Activated B cell treated with CpG ODN at 0.5 μM for 24 hours (primary cell): ENCODE data around the gene SCARF2. TPM values are rescaled to one million over a fixed set of nuclear protein-coding genes. Genes with fewer than 3 reads are reported as not detected.

Experiments used
- ATAC-seq: fragments of 200-7000 bp; cut with Tn5 transposase; one replicate; pipeline ENCODE4 v1.10.0; 2021; ENCODE audit warnings: low read depth, mild to moderate bottlenecking, moderate library complexity
- CTCF ChIA-PET: fragments of 350-600 bp; sonication (Branson Sonifier 250); formaldehyde crosslinking; loops from one replicate; lab custom pipeline; 2021; ENCODE audit warnings: antibody characterized with exemption; lab: Charles Lee
- POLR2A ChIA-PET: fragments of 350-600 bp; sonication (Branson Sonifier 250); formaldehyde crosslinking; loops from one replicate; lab custom pipeline; 2021; ENCODE audit warnings: antibody characterized with exemption; lab: Charles Lee
- DNase-seq: peaks from one replicate; pipeline ENCODE4 v3.0.0; 2022
- H3K27ac Mint-ChIP-seq: one replicate; pipeline ENCODE4 v1.8.0; 2020; ENCODE audit warnings: mixed read lengths
- H3K27me3 Mint-ChIP-seq: one replicate; pipeline ENCODE4 v1.8.0; 2021; ENCODE audit warnings: mixed read lengths
- H3K36me3 Mint-ChIP-seq: one replicate; pipeline ENCODE4 v1.8.0; 2021; ENCODE audit warnings: low read depth, mixed read lengths
- H3K4me1 Mint-ChIP-seq: one replicate; pipeline ENCODE4 v1.8.0; 2021; ENCODE audit warnings: mixed read lengths
- H3K4me3 Mint-ChIP-seq: one replicate; pipeline ENCODE4 v1.8.0; 2020; ENCODE audit warnings: mild to moderate bottlenecking, mixed read lengths
- H3K9me3 Mint-ChIP-seq: one replicate; pipeline ENCODE4 v1.8.0; 2020; ENCODE audit warnings: mixed read lengths
- CTCF ChIP-seq: fragments of 200-600 bp; IDR thresholded peaks from one replicate; pipeline ENCODE4 v1.8.0; 2022; ENCODE audit warnings: antibody characterized with exemption, mild to moderate bottlenecking
- intact Hi-C: fragments of 100-400 bp; cut with micrococcal nuclease; formaldehyde crosslinking; loops from one replicate; pipeline ENCODE4 v1.15.1; 2024
- total RNA-seq: library from RNA; stranded (reverse); gene quantifications from 2 replicates; pipeline ENCODE4 v1.2.3, GENCODE V29; 2022

SCARF2 gene
- total RNA-seq, 1 donor from 2014 or later = 0.18 TPM

DNA sequence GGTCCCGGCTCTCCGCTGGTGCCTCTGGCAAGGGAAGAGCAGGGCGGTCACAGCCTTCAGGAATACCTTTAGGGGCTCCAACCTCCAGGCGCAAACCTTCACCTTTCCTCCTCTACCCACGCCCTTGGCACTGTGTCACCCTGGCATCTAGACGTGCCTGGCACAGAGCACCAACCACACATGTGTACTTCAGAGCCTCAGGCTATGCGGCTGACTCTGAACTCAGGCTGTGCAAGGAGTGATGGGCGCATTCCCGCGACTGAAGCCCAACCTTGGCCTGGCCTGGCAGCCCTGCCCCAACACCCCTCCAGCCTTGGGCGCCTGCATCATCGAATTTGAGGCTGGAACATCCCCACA lies 11.4 kb downstream of the SCARF2 start:
- ChIA-PET POLR2A (interaction anchor here (0.7 kb wide), 1 partner anchor 22 kb away, joined by 3 read pairs; no protein-coding TSS in a partner anchor), CTCF (no interaction called here)
- Mint-ChIP-seq H3K27ac (no peak overlapping the region), H3K36me3 (no peaks in the 10 kb centered on the region), H3K9me3 (no peaks in the 10 kb centered on the region), H3K27me3 (peaks cover 24% of the 10 kb centered on the region), H3K4me3 (no peak overlapping the region), H3K4me1 (peaks cover 22% of the 10 kb centered on the region)
- ATAC-seq = no peak
- no peak for TF ChIP-seq CTCF
- intact Hi-C loops = no loop called here
- DNase-seq = no peak

DNA sequence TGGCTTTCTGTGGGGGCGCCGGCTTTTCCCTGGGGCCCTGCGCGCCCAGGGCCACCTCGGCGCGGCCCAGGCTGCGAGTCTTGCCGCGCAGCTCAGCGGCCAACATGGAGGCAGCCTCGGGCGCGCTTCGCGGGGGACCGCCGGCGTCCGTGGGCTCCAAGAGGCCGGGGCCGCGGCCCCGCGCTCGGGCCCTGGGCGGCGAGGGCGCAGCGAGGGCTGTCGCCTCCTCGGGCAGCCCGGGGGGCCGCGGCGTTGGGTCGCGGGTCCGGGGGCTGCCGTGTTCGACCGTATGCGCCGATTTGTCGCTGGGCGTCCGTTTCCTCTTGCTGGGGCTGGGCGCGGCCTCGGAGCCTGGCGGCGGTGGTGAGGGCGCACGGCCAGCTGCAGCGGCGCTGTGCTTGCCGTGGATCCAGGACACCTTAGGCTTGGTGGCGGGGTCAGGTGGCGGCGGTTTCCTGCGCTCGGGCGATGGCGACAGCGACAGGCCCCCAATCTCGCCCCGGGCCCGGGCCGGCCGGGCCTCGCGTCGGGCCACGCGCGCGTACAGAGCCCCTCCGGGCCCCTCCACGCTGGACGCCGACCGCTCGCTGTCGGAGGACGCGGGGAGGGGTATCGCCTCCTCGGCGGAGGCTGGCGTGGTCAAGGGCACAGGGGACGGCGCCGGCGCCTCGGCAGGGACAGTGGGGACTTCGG lies 11.9 kb downstream of the SCARF2 start:
- CTCF ChIA-PET = no interaction called here
- DNase-seq (no peak), ATAC-seq (no peak)
- Mint-ChIP-seq H3K27me3 (peaks cover 22% of the 10 kb centered on the region), H3K36me3 (no peaks in the 10 kb centered on the region), H3K4me1 (peaks cover 19% of the 10 kb centered on the region), H3K27ac (no peak overlapping the region), H3K4me3 (no peak overlapping the region), H3K9me3 (no peaks in the 10 kb centered on the region)
- TF ChIP-seq CTCF = no peak
- intact Hi-C loops = no loop called here
- POLR2A ChIA-PET = no interaction called here

GRCh38 chr22:20424932-20425565 lies 12.6 kb downstream of the SCARF2 start:
- no peak for TF ChIP-seq CTCF
- intact Hi-C loops = no loop called here
- no peak for ATAC-seq
- POLR2A ChIA-PET = no interaction called here
- Mint-ChIP-seq H3K27ac (no peak overlapping the region), H3K4me1 (peaks cover 13% of the 10 kb centered on the region), H3K36me3 (no peaks in the 10 kb centered on the region), H3K4me3 (no peak overlapping the region), H3K27me3 (peaks cover 22% of the 10 kb centered on the region), H3K9me3 (no peaks in the 10 kb centered on the region)
- CTCF ChIA-PET = no interaction called here
- no peak for DNase-seq

DNA sequence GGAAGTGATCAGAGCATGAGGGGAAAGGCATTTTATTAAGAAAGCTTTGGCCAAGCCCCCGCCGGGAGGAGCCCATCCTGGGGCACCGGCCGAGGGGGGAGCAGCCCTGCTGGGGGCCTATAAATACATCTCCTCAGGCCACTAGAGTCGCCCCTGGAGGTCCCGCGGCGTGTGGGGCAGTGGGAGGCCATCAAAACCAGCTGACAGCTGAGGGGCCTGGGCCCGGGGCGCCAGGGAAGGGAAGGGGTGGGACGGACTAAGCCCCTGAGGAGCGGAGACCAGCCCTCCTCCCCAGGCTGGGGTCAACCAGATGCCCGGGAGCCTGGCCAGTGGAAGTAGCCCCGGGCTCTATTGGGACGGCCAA lies 13.1 kb downstream of the SCARF2 start:
- H3K4me3 Mint-ChIP-seq = no peak overlapping the region
- DNase-seq (no peak), ATAC-seq (no peak)
- ChIA-PET CTCF (no interaction called here), POLR2A (no interaction called here)
- H3K9me3 Mint-ChIP-seq = no peaks in the 10 kb centered on the region
- no peak for TF ChIP-seq CTCF
- H3K27me3 Mint-ChIP-seq = peaks cover 22% of the 10 kb centered on the region
- H3K36me3 Mint-ChIP-seq = no peaks in the 10 kb centered on the region
- peaks cover 12% of the 10 kb centered on the region for H3K4me1 Mint-ChIP-seq
- H3K27ac Mint-ChIP-seq = no peak overlapping the region
- intact Hi-C loops = no loop called here

- Mint-ChIP-seq H3K9me3 (no peaks in the 10 kb centered on the region), H3K27ac (no peak overlapping the region), H3K27me3 (peaks cover 21% of the 10 kb centered on the region), H3K36me3 (no peaks in the 10 kb centered on the region), H3K4me1 (peaks cover 8% of the 10 kb centered on the region), H3K4me3 (no peak overlapping the region)
- no peak for ATAC-seq
- DNase-seq = no peak
- no peak for TF ChIP-seq CTCF
- intact Hi-C loops = no loop called here
- ChIA-PET CTCF (no interaction called here), POLR2A (no interaction called here)
These were observed 13.6 kb downstream of the SCARF2 start for GRCh38 chr22:20423906-20424551.
